Endothelial cell of umbilical vein (primary cell): Measurements from ENCODE around the gene PKP4. TPM values are rescaled to one million over a fixed set of nuclear protein-coding genes. Genes with fewer than 3 reads are reported as not detected.

Experiments used
- BruUV-seq: library from RNA; stranded (reverse); fragments of 400-500 nt; replicated peaks from 2 replicates; lab custom pipeline; 2021; lab: Mats Ljungman, UMichigan
- CTCF ChIA-PET: fragments of 300-600, 350-600 bp; sonication (Branson Sonifier 250); formaldehyde crosslinking; loops from one replicate; lab custom pipeline; 2021; ENCODE audit warnings: antibody characterized with exemption, inconsistent platforms; lab: Charles Lee
- POLR2A ChIA-PET: fragments of 300-600, 350-600 bp; sonication (Branson Sonifier 250); formaldehyde crosslinking; loops from one replicate; lab custom pipeline; 2021; ENCODE audit warnings: antibody characterized with exemption, inconsistent platforms; lab: Charles Lee
- DNase-seq: peaks from one replicate; pipeline ENCODE4 v3.0.0-alpha.2; 2011; ENCODE audit warnings: low read depth, low spot score
- FAIRE-seq: peaks from 2 replicates; lab custom pipeline; 2011; peaks lifted over from hg19 to GRCh38; lab: Jason Lieb, UNC
- H2AFZ ChIP-seq: 2 replicates; pipeline ENCODE4 v1.6.0; 2012; ENCODE audit warnings: low read depth, low read length, control low read depth, inconsistent platforms
- H3K27ac ChIP-seq: 2 replicates; pipeline ENCODE4 v1.5.1; 2011; ENCODE audit warnings: low read depth, mild to moderate bottlenecking, control low read depth, low read length, moderate library complexity; ENCODE audit not compliant: insufficient read depth
- H3K27me3 ChIP-seq, 2 experiments: 2 replicates each; pipeline versions ENCODE4 v1.6.0 to v1.6.1; 2011; ENCODE audit warnings: low read length in 2 of 2, mixed read lengths in 1 of 2; ENCODE audit not compliant: control insufficient read depth in 2 of 2, insufficient read depth in 2 of 2
- H3K36me3 ChIP-seq, 2 experiments: 2 replicates in 1 of 2; 3 replicates in 1 of 2; pipeline ENCODE4 v1.5.1; 2011; ENCODE audit warnings: low read length in 2 of 2, mild to moderate bottlenecking in 1 of 2, moderate library complexity in 1 of 2; ENCODE audit not compliant: control insufficient read depth in 2 of 2, insufficient read depth in 2 of 2; ENCODE audit errors: extremely low read depth in 1 of 2
- H3K4me1 ChIP-seq: 3 replicates; pipeline ENCODE4 v1.5.1; 2011; ENCODE audit warnings: mild to moderate bottlenecking, low read length; ENCODE audit not compliant: control insufficient read depth, insufficient read depth; ENCODE audit errors: extremely low read depth
- H3K4me2 ChIP-seq: 2 replicates; pipeline ENCODE4 v1.6.1; 2011; ENCODE audit warnings: low read length, control low read depth, mixed read lengths; ENCODE audit not compliant: insufficient read depth
- H3K4me3 ChIP-seq, 3 experiments: fragments of 200-600 bp in 1 of 3; sonication (generic), shearing (Covaris generic) in 1 of 3; replicated peaks in 1 of 3; 2 replicates each; pipeline ENCODE4 v1.5.1; 2011 to 2016; ENCODE audit warnings: control low read depth in 3 of 3, low read length in 3 of 3, mild to moderate bottlenecking in 2 of 3, inconsistent platforms in 1 of 3, low read depth in 1 of 3, moderate library complexity in 1 of 3; ENCODE audit not compliant: insufficient read depth in 1 of 3
- H3K79me2 ChIP-seq: 2 replicates; pipeline ENCODE4 v1.6.0; 2012; ENCODE audit warnings: low read length, inconsistent platforms; ENCODE audit not compliant: control insufficient read depth, insufficient read depth
- H3K9ac ChIP-seq: replicated peaks from 2 replicates; pipeline ENCODE3; 2011; ENCODE audit warnings: low read length, control low read depth; ENCODE audit not compliant: insufficient read depth; ENCODE audit errors: extremely low read depth
- H3K9me1 ChIP-seq: replicated peaks from 3 replicates; pipeline ENCODE4 v1.6.0; 2011; ENCODE audit warnings: mild to moderate bottlenecking, low read length; ENCODE audit not compliant: control insufficient read depth, insufficient read depth; ENCODE audit errors: extremely low read depth
- H3K9me3 ChIP-seq: replicated peaks from 2 replicates; pipeline ENCODE4 v1.5.1; 2012; ENCODE audit warnings: low read length, inconsistent platforms; ENCODE audit not compliant: control insufficient read depth, insufficient read depth
- H4K20me1 ChIP-seq: replicated peaks from 2 replicates; pipeline ENCODE3; 2011; ENCODE audit warnings: mild to moderate bottlenecking, low read length; ENCODE audit not compliant: control insufficient read depth, insufficient read depth; ENCODE audit errors: extremely low read depth
- CTCF ChIP-seq, 2 donors: IDR thresholded peaks; 1 replicate in 1 of 2; 2 replicates in 1 of 2; pipeline ENCODE4 v1.5.1; 2011; ENCODE audit warnings: low read length in 2 of 2, mild to moderate bottlenecking in 2 of 2, moderate library complexity in 2 of 2, control low read depth in 1 of 2, inconsistent platforms in 1 of 2, low read depth in 1 of 2; ENCODE audit not compliant: insufficient read depth in 1 of 2; ENCODE audit errors: extremely low read depth in 1 of 2
- EZH2 ChIP-seq: IDR thresholded peaks from 2 replicates; pipeline ENCODE4 v1.6.1; 2012; ENCODE audit warnings: borderline replicate concordance, low read depth, mild to moderate bottlenecking, moderate library complexity, low read length, inconsistent platforms; ENCODE audit not compliant: severe bottlenecking
- FOS ChIP-seq: IDR thresholded peaks from 2 replicates; pipeline ENCODE4 v1.6.1; 2011; ENCODE audit warnings: mild to moderate bottlenecking, low read length, moderate library complexity, borderline replicate concordance; ENCODE audit not compliant: insufficient read depth
- GATA2 ChIP-seq: IDR thresholded peaks from 2 replicates; pipeline ENCODE4 v1.7.0; 2011; ENCODE audit warnings: low read depth, mild to moderate bottlenecking, moderate library complexity, mixed read lengths, low read length; ENCODE audit not compliant: insufficient read length, insufficient read depth
- JUN ChIP-seq: IDR thresholded peaks from 2 replicates; pipeline ENCODE4 v1.6.1; 2011; ENCODE audit warnings: borderline replicate concordance, low read depth; ENCODE audit not compliant: insufficient read length, insufficient read depth
- MYC ChIP-seq: IDR thresholded peaks from one replicate; pipeline ENCODE4 v1.6.1; 2011; ENCODE audit warnings: mild to moderate bottlenecking, low read depth, low read length
- POLR2A ChIP-seq: IDR thresholded peaks from 2 replicates; pipeline ENCODE4 v1.6.1; 2012; ENCODE audit warnings: low read depth, mild to moderate bottlenecking, control low read depth, low read length
- POLR2AphosphoS5 ChIP-seq: IDR thresholded peaks from 2 replicates; pipeline ENCODE4 v1.6.1; 2012; ENCODE audit warnings: low read depth, mild to moderate bottlenecking, control low read depth, low read length, moderate library complexity; ENCODE audit not compliant: insufficient read depth
- dilution Hi-C: fragments of 300-500 bp; cut with MboI; formaldehyde crosslinking; loops from one replicate; pipeline ENCODE4 v1.15.0; 2019; ENCODE audit warnings: low sequenced_read_pairs; ENCODE audit not compliant: extremely low pct_ligation_motif_present
- intact Hi-C: fragments of 100-400 bp; cut with micrococcal nuclease; formaldehyde crosslinking; loops from one replicate; pipeline ENCODE4 v1.10.0; 2022
- polyA plus RNA-seq, 4 experiments: library from polyadenylated mRNA; depleted of rRNA in 3 of 4; stranded (reverse) in 3 of 4; unstranded in 1 of 4; fragments of >200 nt; gene quantifications; 2 replicates each; pipeline versions ENCODE4 v1.2.1 to v1.2.3, GENCODE V29; 2011 to 2012; ENCODE audit warnings: missing spikeins in 1 of 4
- total RNA-seq: library from RNA; stranded (reverse); gene quantifications from 2 replicates; pipeline ENCODE4 v1.2.3, GENCODE V29; 2021
- TF ChIP-seq, protein P1 (sequence below): IDR thresholded peaks from 2 replicates; pipeline ENCODE4 v1.6.1; 2011; ENCODE audit not compliant: insufficient read depth, insufficient read length

The PKP4 gene
- total and polyA plus RNA-seq, 2 donors (not counting 3 experiments of a cell fraction or from before 2014, with no cell fraction given): 35.4 to 68.5 TPM

GRCh38 chr2:158513841-158514240 lies 57.1 kb downstream of the PKP4 start:
- peaks cover 6% of the 10 kb centered on the region for H3K79me2 ChIP-seq
- intact Hi-C loops (no loop called here), dilution Hi-C loops (no loop called here)
- H3K9me3 ChIP-seq: no peaks in the 10 kb centered on the region
- H3K36me3 ChIP-seq: peaks cover 0 to 2% of the 10 kb centered on the region in 2 experiments
- FAIRE-seq (no peak), DNase-seq (no peak)
- H3K27me3 ChIP-seq: no peaks in the 10 kb centered on the region
- no peaks in the 10 kb centered on the region for H4K20me1 ChIP-seq
- H3K4me3 ChIP-seq: no peak overlapping the region
- CTCF ChIA-PET: interaction anchor here (1.7 kb wide), 1 partner anchor 9 kb away, joined by 3 read pairs; no protein-coding TSS in a partner anchor
- no peaks in the 10 kb centered on the region for H3K4me1 ChIP-seq
- POLR2A ChIA-PET: no interaction called here
- no peak overlapping the region for H3K4me2 ChIP-seq
- no peak overlapping the region for H3K9ac ChIP-seq
- H3K9me1 ChIP-seq: no peaks in the 10 kb centered on the region
- no peak overlapping the region for H3K27ac ChIP-seq
- no peak overlapping the region for H2AFZ ChIP-seq
- no TSS peak for BruUV-seq
- TF ChIP-seq FOS: no peak
- TF ChIP-seq MYC: no peak
- no peak for TF ChIP-seq POLR2A

DNA sequence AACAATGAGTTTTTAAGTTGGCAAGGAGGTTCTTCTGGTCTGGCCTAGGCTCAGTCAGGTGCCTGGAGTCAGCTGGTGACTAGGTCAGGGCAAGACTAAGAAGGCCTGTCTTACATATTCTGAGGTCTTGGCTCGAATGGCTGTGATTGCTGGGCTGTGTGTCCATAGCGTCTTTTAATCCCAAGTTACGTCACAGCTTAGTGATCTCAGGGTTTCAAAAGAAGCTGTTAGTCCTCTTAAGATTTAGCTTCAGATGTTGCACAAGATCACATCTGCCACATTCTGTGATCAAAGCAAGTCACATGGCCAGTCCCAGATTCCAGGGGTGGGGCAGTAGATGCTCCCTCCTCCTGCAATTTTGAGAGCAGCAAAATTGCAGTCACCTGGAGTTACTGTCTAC lies 61.3 kb downstream of the PKP4 start:
- POLR2A ChIA-PET: no interaction called here
- no peaks in the 10 kb centered on the region for H3K9me1 ChIP-seq
- H3K4me3 ChIP-seq: no peak overlapping the region
- H3K9ac ChIP-seq: no peak overlapping the region
- FAIRE-seq (no peak), DNase-seq (no peak)
- H2AFZ ChIP-seq: no peak overlapping the region
- peaks cover 0 to 2% of the 10 kb centered on the region in 2 experiments for H3K36me3 ChIP-seq
- intact Hi-C loops: no loop called here
- no TSS peak for BruUV-seq
- CTCF ChIA-PET: interaction anchor here (1.2 to 1.7 kb wide), 2 partner anchors 11 to 338 kb away, joined by 3 read pairs; no protein-coding TSS in a partner anchor
- dilution Hi-C loops: no loop called here
- peaks cover 4% of the 10 kb centered on the region for H3K79me2 ChIP-seq
- H4K20me1 ChIP-seq: no peaks in the 10 kb centered on the region
- H3K27me3 ChIP-seq: no peaks in the 10 kb centered on the region
- no peak overlapping the region for H3K4me2 ChIP-seq
- no peak for TF ChIP-seq POLR2A
- TF ChIP-seq MYC: no peak
- no peak for TF ChIP-seq POLR2AphosphoS5
- TF ChIP-seq CTCF (IDR thresholded peaks at IDR 0.05; ENCODE audit: extremely low read depth in 1 of 2, insufficient read depth in 1 of 2, low read depth in 1 of 2, low read length in 2 of 2): no peak
- TF ChIP-seq, protein P1, sequence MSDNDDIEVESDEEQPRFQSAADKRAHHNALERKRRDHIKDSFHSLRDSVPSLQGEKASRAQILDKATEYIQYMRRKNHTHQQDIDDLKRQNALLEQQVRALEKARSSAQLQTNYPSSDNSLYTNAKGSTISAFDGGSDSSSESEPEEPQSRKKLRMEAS: no peak
- TF ChIP-seq JUN: no peak
- TF ChIP-seq EZH2: no peak
- no peak for TF ChIP-seq FOS
- TF ChIP-seq GATA2: no peak
- H3K27ac ChIP-seq: no peak overlapping the region
- no peaks in the 10 kb centered on the region for H3K4me1 ChIP-seq
- H3K9me3 ChIP-seq: no peaks in the 10 kb centered on the region
